Muscle layer of colon (tissue), 2 donors: ENCODE data around the gene UBA6.

Experiments
- H3K27ac ChIP-seq: one replicate; pipeline ENCODE4 v1.7.0; 2013; ENCODE audit warnings: low read depth, mild to moderate bottlenecking, low read length, moderate library complexity
- H3K27me3 ChIP-seq, 2 donors: one replicate each; pipeline ENCODE4 v1.7.0; 2013; ENCODE audit warnings: low read length in 2 of 2, mild to moderate bottlenecking in 2 of 2; ENCODE audit not compliant: insufficient read depth in 2 of 2, control insufficient read depth in 1 of 2
- H3K36me3 ChIP-seq: one replicate; pipeline ENCODE4 v1.7.0; 2013; ENCODE audit warnings: mild to moderate bottlenecking, low read length; ENCODE audit not compliant: insufficient read depth
- H3K4me1 ChIP-seq: one replicate; pipeline ENCODE4 v1.7.0; 2013; ENCODE audit warnings: mild to moderate bottlenecking, low read length; ENCODE audit not compliant: insufficient read depth
- H3K4me3 ChIP-seq, 2 donors: one replicate each; pipeline ENCODE4 v1.7.0; 2013; ENCODE audit warnings: low read length in 2 of 2, low read depth in 1 of 2, mild to moderate bottlenecking in 1 of 2, moderate library complexity in 1 of 2
- H3K9ac ChIP-seq: one replicate; pipeline ENCODE4 v1.7.0; 2013; ENCODE audit warnings: low read length
- H3K9me3 ChIP-seq: one replicate; pipeline ENCODE4 v1.7.0; 2013; ENCODE audit warnings: mild to moderate bottlenecking, low read length
- donor health status: abdominal sarcoma.
- donor health status: Adenocarcinoma of cecum.

The UBA6 gene

DNA sequence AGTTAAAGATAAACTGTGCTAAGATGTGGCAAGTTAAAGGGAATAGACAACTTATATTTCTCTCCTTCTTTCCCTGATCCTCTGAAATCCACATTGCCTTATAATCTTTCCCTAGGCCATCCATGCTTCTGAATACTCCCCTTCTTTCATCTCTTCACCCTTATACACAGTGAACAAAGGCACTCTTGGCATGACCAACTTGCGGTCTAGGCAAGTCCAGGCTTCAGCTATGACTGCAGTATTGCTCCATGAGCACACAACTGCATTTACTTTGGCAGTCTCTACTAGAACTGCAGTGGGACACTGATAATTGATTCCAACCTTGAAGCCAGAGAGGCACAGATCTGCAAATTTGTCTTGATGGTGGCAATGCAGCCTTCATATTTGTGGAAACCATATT, 24.2 kb upstream of the UBA6 start:
- no peak overlapping the region for H3K9ac ChIP-seq
- no peaks in the 10 kb centered on the region for H3K27me3 ChIP-seq
- H3K27ac ChIP-seq = no peak overlapping the region
- H3K4me1 ChIP-seq = no peaks in the 10 kb centered on the region
- H3K4me3 ChIP-seq = no peak overlapping the region
- no peaks in the 10 kb centered on the region for H3K9me3 ChIP-seq
- H3K36me3 ChIP-seq = no peaks in the 10 kb centered on the region

GRCh38 chr4:67723949-67724348, 23.0 kb upstream of the UBA6 start:
- Histone ChIP-seq H3K9me3 (no peaks in the 10 kb centered on the region), H3K4me1 (no peaks in the 10 kb centered on the region), H3K27ac (no peak overlapping the region), H3K4me3 (no peak overlapping the region), H3K9ac (no peak overlapping the region), H3K36me3 (no peaks in the 10 kb centered on the region), H3K27me3 (no peaks in the 10 kb centered on the region)

GRCh38 chr4:67723341-67723740, 22.4 kb upstream of the UBA6 start:
- Histone ChIP-seq H3K27me3 (no peaks in the 10 kb centered on the region), H3K4me3 (no peak overlapping the region), H3K9ac (no peak overlapping the region), H3K4me1 (no peaks in the 10 kb centered on the region), H3K9me3 (no peaks in the 10 kb centered on the region), H3K27ac (no peak overlapping the region), H3K36me3 (no peaks in the 10 kb centered on the region)

GRCh38 chr4:67721770-67722597, 21.0 kb upstream of the UBA6 start:
- H3K4me1 ChIP-seq = no peaks in the 10 kb centered on the region
- H3K27me3 ChIP-seq = no peaks in the 10 kb centered on the region
- no peaks in the 10 kb centered on the region for H3K36me3 ChIP-seq
- H3K9me3 ChIP-seq = no peaks in the 10 kb centered on the region
- H3K4me3 ChIP-seq = no peak overlapping the region
- no peak overlapping the region for H3K27ac ChIP-seq
- no peak overlapping the region for H3K9ac ChIP-seq

DNA sequence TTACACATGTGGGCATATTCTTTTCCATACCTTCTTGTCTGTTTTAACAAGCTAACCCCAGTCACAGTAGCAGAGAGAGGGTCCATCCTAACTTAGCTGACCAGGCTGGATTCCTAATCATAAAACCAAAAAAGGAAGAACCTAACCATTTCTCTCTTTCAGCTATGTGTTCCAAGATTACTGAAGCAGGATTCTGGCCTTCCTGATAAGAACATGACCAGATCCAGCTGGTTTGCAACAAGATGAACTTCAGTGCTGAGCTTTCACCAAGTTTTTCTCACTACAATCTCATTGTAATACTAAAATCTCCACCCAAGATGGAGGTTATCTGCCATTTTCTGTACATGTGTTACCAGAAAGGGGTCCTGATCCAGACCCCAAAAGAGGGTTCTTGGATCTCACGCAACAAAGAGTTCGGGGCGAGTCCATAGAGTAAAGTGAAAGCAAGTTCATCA, 20.4 kb upstream of the UBA6 start:
- Histone ChIP-seq H3K27ac (no peak overlapping the region), H3K9me3 (no peaks in the 10 kb centered on the region), H3K9ac (no peak overlapping the region), H3K4me3 (no peak overlapping the region), H3K36me3 (no peaks in the 10 kb centered on the region), H3K4me1 (no peaks in the 10 kb centered on the region), H3K27me3 (no peaks in the 10 kb centered on the region)

DNA sequence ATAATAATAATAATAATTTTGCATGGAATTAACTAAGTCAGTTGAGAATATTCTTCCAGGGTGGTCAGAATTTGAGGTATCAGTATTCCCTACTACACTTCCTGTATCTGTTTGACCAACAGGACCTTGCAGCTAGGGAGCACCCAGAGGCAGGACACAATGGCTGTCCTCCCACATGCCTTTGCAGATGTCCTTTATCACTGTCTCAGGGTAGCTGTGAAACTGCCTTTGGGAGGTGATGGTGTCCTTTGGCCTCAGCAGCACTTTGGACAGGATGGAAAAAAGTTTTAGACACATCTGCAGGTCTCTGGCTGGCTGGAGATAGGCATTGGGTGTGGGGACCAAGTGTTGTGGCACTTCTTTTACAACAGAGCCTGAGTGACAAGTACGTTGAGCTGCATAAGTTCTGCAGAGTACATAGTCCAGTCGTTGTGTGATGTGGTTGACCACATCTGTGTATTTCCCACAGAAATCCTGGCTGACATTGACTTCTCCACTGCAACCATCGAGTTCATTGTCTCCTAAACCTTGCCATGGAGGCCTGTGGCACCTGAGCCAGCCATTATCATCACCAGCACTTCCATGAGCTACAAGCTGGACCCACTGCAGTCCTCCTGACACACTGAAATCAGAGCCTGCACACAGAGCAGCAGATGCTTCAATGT, 19.1 kb upstream of the UBA6 start:
- no peak overlapping the region for H3K9ac ChIP-seq
- no peaks in the 10 kb centered on the region for H3K36me3 ChIP-seq
- no peak overlapping the region for H3K4me3 ChIP-seq
- H3K9me3 ChIP-seq = no peaks in the 10 kb centered on the region
- no peaks in the 10 kb centered on the region for H3K27me3 ChIP-seq
- no peaks in the 10 kb centered on the region for H3K4me1 ChIP-seq
- H3K27ac ChIP-seq = no peak overlapping the region

DNA sequence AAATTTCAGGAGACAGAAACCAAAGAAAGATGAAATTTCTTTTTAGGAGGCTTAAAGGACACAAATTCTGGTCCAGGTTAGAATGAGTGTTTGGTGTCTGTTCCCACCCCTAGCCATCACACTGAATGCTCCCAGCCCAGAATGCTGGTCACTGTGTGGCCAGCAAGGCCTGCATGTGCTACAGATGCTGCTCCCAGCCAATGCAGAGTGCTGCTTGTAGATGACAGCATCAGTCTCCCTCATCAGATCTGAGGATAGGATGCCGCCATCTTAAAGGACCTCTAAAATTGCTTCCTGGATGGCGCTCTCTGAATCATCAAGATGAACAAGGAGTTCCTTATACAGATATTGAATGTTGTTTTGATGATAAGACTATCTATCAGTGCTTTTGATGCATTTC, 17.9 kb upstream of the UBA6 start:
- Histone ChIP-seq H3K27me3 (no peaks in the 10 kb centered on the region), H3K27ac (no peak overlapping the region), H3K4me3 (no peak overlapping the region), H3K9me3 (no peaks in the 10 kb centered on the region), H3K36me3 (no peaks in the 10 kb centered on the region), H3K9ac (no peak overlapping the region), H3K4me1 (no peaks in the 10 kb centered on the region)

DNA sequence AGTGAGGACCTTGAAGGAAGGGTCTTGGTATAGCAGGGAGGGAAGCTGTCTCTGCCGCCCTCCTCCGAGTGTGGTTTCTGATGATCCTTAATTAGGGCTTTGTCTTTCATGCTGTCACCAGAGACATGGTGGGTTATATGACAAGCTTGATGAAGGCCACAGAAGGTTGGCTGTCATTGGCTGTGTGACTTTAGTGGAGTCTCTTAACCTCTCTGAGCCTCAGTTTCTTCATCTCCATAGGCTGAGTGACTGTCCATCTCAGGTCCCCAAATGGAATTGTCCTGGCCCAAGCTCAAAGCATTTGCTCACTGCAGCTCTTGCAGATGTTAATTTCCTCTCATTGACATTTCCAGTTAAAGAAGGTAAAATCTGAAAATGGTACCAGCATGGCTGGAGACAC, 16.6 kb upstream of the UBA6 start:
- Histone ChIP-seq H3K27me3 (no peaks in the 10 kb centered on the region), H3K27ac (no peak overlapping the region), H3K36me3 (no peaks in the 10 kb centered on the region), H3K9ac (no peak overlapping the region), H3K9me3 (no peaks in the 10 kb centered on the region), H3K4me3 (no peak overlapping the region), H3K4me1 (no peaks in the 10 kb centered on the region)

DNA sequence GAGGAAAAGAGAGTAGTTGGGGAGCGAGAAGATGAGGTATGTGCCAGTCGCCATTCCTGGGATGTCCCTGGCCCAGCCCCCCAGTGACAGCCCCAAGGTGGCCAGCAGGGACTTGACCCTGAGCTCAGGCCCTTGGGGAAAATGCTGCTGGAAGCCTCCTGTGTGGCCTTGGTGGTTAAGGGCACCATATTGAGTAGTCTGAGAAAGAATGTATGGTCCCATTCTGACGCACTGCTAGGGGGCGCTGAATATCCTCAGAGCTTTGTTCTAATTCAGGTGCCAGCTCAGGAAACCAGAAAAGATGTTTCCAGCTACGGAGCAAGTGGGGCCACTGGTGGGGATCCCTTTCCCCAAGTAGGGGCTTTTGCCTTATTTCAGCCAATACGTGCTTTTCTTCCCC, 14.0 kb upstream of the UBA6 start:
- H3K4me1 ChIP-seq = no peaks in the 10 kb centered on the region
- no peaks in the 10 kb centered on the region for H3K9me3 ChIP-seq
- H3K27me3 ChIP-seq = no peaks in the 10 kb centered on the region
- no peak overlapping the region for H3K27ac ChIP-seq
- H3K4me3 ChIP-seq = no peak overlapping the region
- H3K9ac ChIP-seq = no peak overlapping the region
- H3K36me3 ChIP-seq = no peaks in the 10 kb centered on the region

- H3K36me3 ChIP-seq = no peaks in the 10 kb centered on the region
- H3K4me3 ChIP-seq = no peak overlapping the region
- H3K4me1 ChIP-seq = no peaks in the 10 kb centered on the region
- H3K9me3 ChIP-seq = no peaks in the 10 kb centered on the region
- no peak overlapping the region for H3K9ac ChIP-seq
- H3K27ac ChIP-seq = no peak overlapping the region
- no peaks in the 10 kb centered on the region for H3K27me3 ChIP-seq
These were observed 13.3 kb upstream of the UBA6 start for GRCh38 chr4:67714248-67714583.

- Histone ChIP-seq H3K36me3 (no peaks in the 10 kb centered on the region), H3K27ac (no peak overlapping the region), H3K4me3 (no peak overlapping the region)
These were observed 12.7 kb upstream of the UBA6 start for GRCh38 chr4:67713529-67714247.

More at GRCh38 chr4:67713529-67714247, 12.7 kb upstream of the UBA6 start:
- Histone ChIP-seq H3K4me1 (no peaks in the 10 kb centered on the region), H3K9me3 (no peaks in the 10 kb centered on the region), H3K27me3 (no peaks in the 10 kb centered on the region), H3K9ac (no peak overlapping the region)
